ENCODE results near the gene ATP8B4. TPM values are rescaled to one million over a fixed set of nuclear protein-coding genes. Genes with fewer than 3 reads are reported as not detected.
A peak's percentile ranks its signal among the peaks of the same experiment; 100 is the strongest.

The ATP8B4 gene
- polyA plus RNA-seq, 1 donor from 2014 or later = not detected

- Mint-ChIP-seq H3K36me3 (no peaks in the 10 kb centered on the region), H3K27ac (no peak overlapping the region)
Observed at GRCh38 chr15:50068016-50068415, 51.0 kb downstream of the ATP8B4 start.

GRCh38 chr15:50067254-50067653 lies 51.8 kb downstream of the ATP8B4 start:
- H3K9me3 Mint-ChIP-seq = no peaks in the 10 kb centered on the region
- H3K27ac Mint-ChIP-seq = no peak overlapping the region
- H3K27me3 Mint-ChIP-seq = peaks cover 6% of the 10 kb centered on the region
- no peaks in the 10 kb centered on the region for H3K36me3 Mint-ChIP-seq
- peaks cover 0 to 11% (median 7%) of the 10 kb centered on the region in 3 donors for H3K4me1 Mint-ChIP-seq
- H3K4me3 Mint-ChIP-seq = no peak overlapping the region

More at GRCh38 chr15:50068016-50068415, 51.0 kb downstream of the ATP8B4 start:
- H3K4me3 Mint-ChIP-seq = no peak overlapping the region
- H3K27me3 Mint-ChIP-seq = peaks cover 6% of the 10 kb centered on the region
- H3K4me1 Mint-ChIP-seq = peaks cover 0 to 11% (median 7%) of the 10 kb centered on the region in 3 donors
- no peaks in the 10 kb centered on the region for H3K9me3 Mint-ChIP-seq

- Mint-ChIP-seq H3K27me3 (peaks cover 6% of the 10 kb centered on the region), H3K4me1 (peaks cover 0 to 11% (median 7%) of the 10 kb centered on the region in 3 donors), H3K4me3 (peak overlapping the region in 1 of 4 donors; percentile 32), H3K27ac (no peak overlapping the region), H3K36me3 (no peaks in the 10 kb centered on the region), H3K9me3 (no peaks in the 10 kb centered on the region)
Observed at GRCh38 chr15:50066666-50067065, 52.4 kb downstream of the ATP8B4 start.

- Mint-ChIP-seq H3K9me3 (no peaks in the 10 kb centered on the region), H3K4me1 (peaks cover 0 to 11% (median 7%) of the 10 kb centered on the region in 3 donors), H3K27ac (peak overlapping the region in 1 of 3 donors; percentile 10), H3K36me3 (no peaks in the 10 kb centered on the region), H3K4me3 (no peak overlapping the region), H3K27me3 (peaks cover 6% of the 10 kb centered on the region)
Observed at GRCh38 chr15:50066202-50066601, 52.8 kb downstream of the ATP8B4 start.

GRCh38 chr15:50065279-50065678 lies 53.8 kb downstream of the ATP8B4 start:
- peaks cover 2% of the 10 kb centered on the region for H3K27me3 Mint-ChIP-seq
- peaks cover 0 to 11% (median 7%) of the 10 kb centered on the region in 3 donors for H3K4me1 Mint-ChIP-seq
- H3K27ac Mint-ChIP-seq = no peak overlapping the region
- no peaks in the 10 kb centered on the region for H3K36me3 Mint-ChIP-seq
- H3K9me3 Mint-ChIP-seq = no peaks in the 10 kb centered on the region
- H3K4me3 Mint-ChIP-seq = no peak overlapping the region

GRCh38 chr15:50064673-50065072 lies 54.4 kb downstream of the ATP8B4 start:
- peak overlapping the region in 1 of 4 donors; percentile 11 for H3K4me3 Mint-ChIP-seq

GRCh38 chr15:50063226-50063625 lies 55.8 kb downstream of the ATP8B4 start:
- Mint-ChIP-seq H3K36me3 (no peaks in the 10 kb centered on the region), H3K27me3 (peaks cover 2% of the 10 kb centered on the region), H3K27ac (no peak overlapping the region), H3K4me1 (peaks cover 0 to 11% (median 9%) of the 10 kb centered on the region in 3 donors), H3K9me3 (peaks cover 0 to 1% (median 0%) of the 10 kb centered on the region in 3 donors), H3K4me3 (no peak overlapping the region)

More at GRCh38 chr15:50064673-50065072, 54.4 kb downstream of the ATP8B4 start:
- Mint-ChIP-seq H3K9me3 (no peaks in the 10 kb centered on the region), H3K36me3 (no peaks in the 10 kb centered on the region), H3K27me3 (peaks cover 2% of the 10 kb centered on the region), H3K27ac (no peak overlapping the region), H3K4me1 (peaks cover 0 to 11% (median 9%) of the 10 kb centered on the region in 3 donors)

GRCh38 chr15:50061503-50061902 lies 57.5 kb downstream of the ATP8B4 start:
- Mint-ChIP-seq H3K9me3 (peaks cover 0 to 1% (median 0%) of the 10 kb centered on the region in 3 donors), H3K4me1 (peaks cover 0 to 6% (median 4%) of the 10 kb centered on the region in 3 donors), H3K36me3 (no peaks in the 10 kb centered on the region), H3K27me3 (peaks cover 2% of the 10 kb centered on the region), H3K4me3 (no peak overlapping the region), H3K27ac (no peak overlapping the region)

GRCh38 chr15:50059883-50060282 lies 59.1 kb downstream of the ATP8B4 start:
- Mint-ChIP-seq H3K4me1 (peaks cover 0 to 2% (median 2%) of the 10 kb centered on the region in 3 donors), H3K4me3 (peak overlapping the region in 1 of 4 donors; percentile 34), H3K27me3 (peaks cover 2% of the 10 kb centered on the region), H3K9me3 (peaks cover 0 to 1% (median 0%) of the 10 kb centered on the region in 3 donors), H3K27ac (no peak overlapping the region), H3K36me3 (no peaks in the 10 kb centered on the region)

- Mint-ChIP-seq H3K9me3 (peaks cover 0 to 1% (median 0%) of the 10 kb centered on the region in 3 donors), H3K4me1 (peaks cover 0 to 2% (median 0%) of the 10 kb centered on the region in 3 donors), H3K4me3 (no peak overlapping the region), H3K27ac (peak overlapping the region in 1 of 3 donors; percentile 47), H3K36me3 (no peaks in the 10 kb centered on the region), H3K27me3 (peaks cover 2% of the 10 kb centered on the region)
Observed at GRCh38 chr15:50059203-50059772, 59.7 kb downstream of the ATP8B4 start.

- Mint-ChIP-seq H3K4me3 (no peak overlapping the region), H3K27ac (no peak overlapping the region), H3K36me3 (no peaks in the 10 kb centered on the region), H3K27me3 (no peaks in the 10 kb centered on the region), H3K4me1 (peaks cover 0 to 2% (median 0%) of the 10 kb centered on the region in 3 donors), H3K9me3 (peaks cover 0 to 3% (median 1%) of the 10 kb centered on the region in 3 donors)
Observed at GRCh38 chr15:50057905-50058639, 61.0 kb downstream of the ATP8B4 start.

GRCh38 chr15:50057196-50057595 lies 61.8 kb downstream of the ATP8B4 start:
- peaks cover 0 to 2% (median 0%) of the 10 kb centered on the region in 3 donors for H3K4me1 Mint-ChIP-seq
- H3K36me3 Mint-ChIP-seq = no peaks in the 10 kb centered on the region
- no peak overlapping the region for H3K27ac Mint-ChIP-seq
- H3K9me3 Mint-ChIP-seq = peaks cover 0 to 3% (median 1%) of the 10 kb centered on the region in 3 donors
- H3K27me3 Mint-ChIP-seq = no peaks in the 10 kb centered on the region
- no peak overlapping the region for H3K4me3 Mint-ChIP-seq

- no peak overlapping the region for H3K4me3 Mint-ChIP-seq
- no peaks in the 10 kb centered on the region for H3K36me3 Mint-ChIP-seq
- H3K4me1 Mint-ChIP-seq = peaks cover 0 to 2% (median 0%) of the 10 kb centered on the region in 3 donors
- peaks cover 0 to 3% (median 1%) of the 10 kb centered on the region in 3 donors for H3K9me3 Mint-ChIP-seq
- no peak overlapping the region for H3K27ac Mint-ChIP-seq
- H3K27me3 Mint-ChIP-seq = no peaks in the 10 kb centered on the region
Observed at GRCh38 chr15:50055750-50056157, 63.3 kb downstream of the ATP8B4 start.

GRCh38 chr15:50055332-50055731 lies 63.7 kb downstream of the ATP8B4 start:
- Mint-ChIP-seq H3K27ac (no peak overlapping the region), H3K27me3 (no peaks in the 10 kb centered on the region), H3K9me3 (peaks cover 0 to 3% (median 1%) of the 10 kb centered on the region in 3 donors), H3K4me3 (no peak overlapping the region), H3K4me1 (peaks cover 0 to 2% (median 0%) of the 10 kb centered on the region in 3 donors), H3K36me3 (no peaks in the 10 kb centered on the region)

GRCh38 chr15:50053055-50053856 lies 65.8 kb downstream of the ATP8B4 start:
- no peaks in the 10 kb centered on the region for H3K36me3 Mint-ChIP-seq
- peaks cover 0 to 3% (median 0%) of the 10 kb centered on the region in 3 donors for H3K9me3 Mint-ChIP-seq
- H3K4me3 Mint-ChIP-seq = no peak overlapping the region
- no peak overlapping the region for H3K27ac Mint-ChIP-seq
- no peaks in the 10 kb centered on the region for H3K4me1 Mint-ChIP-seq
- H3K27me3 Mint-ChIP-seq = no peaks in the 10 kb centered on the region

All from IgD-negative memory B cell (primary cell).